Measurements from ENCODE around the gene SRCAP.

The SRCAP gene

DNA sequence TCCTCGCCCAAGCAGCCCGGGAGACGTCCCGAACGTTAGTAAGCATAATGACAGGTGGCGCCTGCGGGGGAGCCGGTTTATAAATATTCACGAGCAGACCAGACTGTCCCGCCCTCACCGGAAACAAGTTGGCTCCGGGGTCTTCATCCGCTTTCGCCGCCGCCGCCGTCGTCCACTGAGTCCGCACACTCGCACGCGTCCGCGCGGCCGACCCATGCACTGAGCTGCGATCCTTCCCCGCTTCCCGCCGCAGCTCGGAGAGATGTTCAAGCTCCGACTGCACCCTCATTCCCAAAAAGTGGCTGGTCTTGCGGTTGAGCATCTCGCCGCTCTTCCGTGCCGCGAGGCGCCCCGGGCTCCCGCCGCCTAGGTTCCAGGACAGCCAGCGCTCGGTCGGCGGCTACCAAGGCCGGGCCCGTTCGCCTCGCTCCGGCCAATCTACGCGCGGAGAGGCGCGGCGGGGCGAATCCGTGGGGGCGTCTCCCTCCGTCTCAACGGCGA is 62.5 kb downstream of the SRCAP start:
- H3K36me3 ChIP-seq (ENCODE audit: control insufficient read depth in 1 of 2, insufficient read depth in 2 of 2, low read length in 2 of 2), result peaks cover 32 to 46% of the 10 kb centered on the region in 2 donors
- no peaks in the 10 kb centered on the region for H3K9me3 ChIP-seq (ENCODE audit: control insufficient read depth in 1 of 2, low read length in 2 of 2)
- H3K4me3 ChIP-seq (ENCODE audit: low read depth in 1 of 2, low read length in 2 of 2), result peak overlapping the region; percentile 93 to 95
- H3K27me3 ChIP-seq (ENCODE audit: low read depth, low read length), result no peaks in the 10 kb centered on the region
- H3K4me1 ChIP-seq (ENCODE audit: control insufficient read depth in 1 of 2, insufficient read depth in 2 of 2, low read length in 2 of 2), result peaks cover 9 to 26% of the 10 kb centered on the region in 2 donors
- H3K27ac ChIP-seq (ENCODE audit: low read length), result no peak overlapping the region

DNA sequence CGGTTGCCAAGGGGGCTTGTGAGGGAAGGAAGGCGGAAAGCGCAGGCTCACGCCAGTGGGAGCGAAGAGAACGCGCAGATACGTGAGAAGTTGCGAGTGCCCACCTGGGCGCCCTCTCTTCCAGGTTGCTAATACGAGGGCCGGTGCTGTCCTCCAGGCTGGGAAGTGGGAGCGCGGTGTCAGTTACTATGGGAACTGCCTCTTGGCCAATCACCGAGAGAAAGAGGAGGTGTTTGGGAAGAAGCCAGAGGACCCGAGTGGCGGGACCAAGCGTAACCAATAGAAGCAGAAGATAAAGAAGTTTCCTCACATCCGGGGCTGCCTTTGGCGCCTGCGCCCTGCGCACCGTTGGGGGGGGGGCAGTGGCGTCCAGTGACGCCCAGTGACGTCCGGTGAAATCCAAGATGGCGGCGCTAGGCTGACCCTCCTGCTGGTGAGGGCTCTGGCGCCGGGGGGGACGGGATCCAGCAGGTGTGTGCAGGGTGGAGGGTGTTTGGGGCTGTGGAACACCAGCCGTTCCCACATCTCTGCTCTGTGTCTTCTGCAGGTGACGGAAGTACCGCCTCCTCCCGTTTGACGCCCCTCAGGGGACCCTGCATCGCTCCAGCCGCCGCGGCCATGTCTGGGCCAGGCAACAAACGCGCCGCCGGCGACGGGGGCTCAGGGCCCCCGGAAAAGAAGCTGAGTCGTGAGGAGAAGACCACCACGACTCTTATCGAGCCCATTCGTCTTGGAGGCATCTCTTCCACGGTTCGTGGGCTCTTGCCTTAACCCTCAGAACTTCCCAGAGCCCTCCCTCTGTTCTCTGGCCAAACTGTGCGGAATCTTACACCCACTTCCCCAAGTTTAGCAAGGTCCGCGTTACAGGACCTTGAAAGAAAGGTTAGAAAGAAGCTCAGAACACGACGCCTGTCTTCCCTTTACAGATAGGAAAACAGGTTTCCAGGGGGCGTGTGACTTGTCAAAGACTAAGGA is 63.2 kb downstream of the SRCAP start, which contains the start of the genes CFAP119 and RNF40:
Gene CFAP119, minus strand, starts transcription at position 135 of the 975 bp plus-strand sequence. CDS start 314 bp downstream, outside the sequence.
Gene RNF40, plus strand, starts transcription at position 395 of the 975 bp plus-strand sequence. Its CDS starts 224 bp downstream, at position 619.
- Histone ChIP-seq H3K27me3 (ENCODE audit: low read depth, low read length) (no peaks in the 10 kb centered on the region), H3K27ac (ENCODE audit: low read length) (peak within 1 kb of the TSS; percentile 92), H3K4me1 (ENCODE audit: control insufficient read depth in 1 of 2, insufficient read depth in 2 of 2, low read length in 2 of 2) (peaks cover 9 to 26% of the 10 kb centered on the region in 2 donors), H3K4me3 (ENCODE audit: low read depth in 1 of 2, low read length in 2 of 2) (peak within 1 kb of the TSS; percentile 93 to 95), H3K36me3 (ENCODE audit: control insufficient read depth in 1 of 2, insufficient read depth in 2 of 2, low read length in 2 of 2) (peaks cover 33 to 46% of the 10 kb centered on the region in 2 donors), H3K9me3 (ENCODE audit: control insufficient read depth in 1 of 2, low read length in 2 of 2) (no peaks in the 10 kb centered on the region)

DNA sequence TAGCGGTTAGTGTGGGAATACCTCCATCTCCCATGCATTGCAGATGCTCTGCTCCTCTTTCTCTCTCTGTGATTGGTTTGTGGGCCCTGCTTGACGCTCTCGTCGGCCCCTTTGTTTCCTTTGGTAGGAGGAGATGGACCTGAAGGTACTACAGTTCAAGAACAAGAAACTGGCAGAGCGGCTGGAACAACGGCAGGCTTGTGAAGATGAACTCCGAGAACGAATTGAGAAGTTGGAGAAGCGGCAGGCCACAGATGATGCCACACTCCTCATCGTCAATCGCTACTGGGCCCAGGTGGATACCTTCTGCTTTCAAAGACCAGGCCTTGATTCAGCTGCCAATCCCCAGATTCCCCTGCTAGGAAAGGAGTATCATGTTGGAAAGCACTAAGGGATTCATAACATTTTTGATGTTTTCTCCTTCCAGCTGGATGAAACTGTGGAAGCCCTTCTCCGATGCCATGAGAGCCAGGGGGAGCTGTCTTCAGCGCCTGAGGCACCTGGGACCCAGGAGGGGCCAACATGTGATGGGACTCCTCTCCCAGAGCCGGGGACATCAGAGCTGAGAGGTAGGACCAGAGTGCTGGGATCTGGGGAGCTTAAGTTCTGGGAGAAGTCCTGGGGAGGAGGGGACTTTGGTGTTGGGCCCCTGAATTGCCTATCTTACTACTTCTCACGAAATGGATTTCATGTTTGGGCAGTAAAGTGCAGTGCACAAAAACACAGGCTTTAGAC is 64.2 kb downstream of the SRCAP start:
- Histone ChIP-seq H3K4me1 (ENCODE audit: control insufficient read depth in 1 of 2, insufficient read depth in 2 of 2, low read length in 2 of 2) (peaks cover 9 to 26% of the 10 kb centered on the region in 2 donors), H3K27me3 (ENCODE audit: low read depth, low read length) (no peaks in the 10 kb centered on the region), H3K36me3 (ENCODE audit: control insufficient read depth in 1 of 2, insufficient read depth in 2 of 2, low read length in 2 of 2) (peaks cover 43 to 51% of the 10 kb centered on the region in 2 donors), H3K4me3 (ENCODE audit: low read depth in 1 of 2, low read length in 2 of 2) (peak overlapping the region; percentile 93 to 95), H3K27ac (ENCODE audit: low read length) (peak overlapping the region; percentile 92), H3K9me3 (ENCODE audit: control insufficient read depth in 1 of 2, low read length in 2 of 2) (no peaks in the 10 kb centered on the region)

DNA sequence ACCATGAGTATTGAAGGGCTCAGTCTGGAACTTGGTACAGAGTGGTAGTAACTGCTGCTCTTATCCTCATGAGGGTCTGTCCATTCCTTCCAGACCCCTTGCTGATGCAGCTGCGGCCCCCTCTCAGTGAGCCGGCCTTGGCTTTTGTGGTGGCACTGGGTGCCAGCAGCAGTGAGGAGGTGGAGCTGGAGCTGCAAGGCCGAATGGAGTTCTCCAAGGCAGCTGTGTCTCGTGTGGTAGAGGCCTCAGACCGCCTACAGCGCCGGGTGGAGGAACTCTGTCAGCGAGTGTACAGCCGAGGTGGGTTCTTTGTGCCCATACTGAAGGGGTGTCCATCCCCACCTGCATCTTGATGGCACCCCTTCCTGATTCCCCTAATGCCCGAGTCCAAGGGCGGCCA is 65.1 kb downstream of the SRCAP start:
- Histone ChIP-seq H3K4me1 (ENCODE audit: control insufficient read depth in 1 of 2, insufficient read depth in 2 of 2, low read length in 2 of 2) (peaks cover 9 to 26% of the 10 kb centered on the region in 2 donors), H3K27me3 (ENCODE audit: low read depth, low read length) (no peaks in the 10 kb centered on the region), H3K4me3 (ENCODE audit: low read depth in 1 of 2, low read length in 2 of 2) (no peak overlapping the region), H3K27ac (ENCODE audit: low read length) (no peak overlapping the region), H3K9me3 (ENCODE audit: control insufficient read depth in 1 of 2, low read length in 2 of 2) (no peaks in the 10 kb centered on the region), H3K36me3 (ENCODE audit: control insufficient read depth in 1 of 2, insufficient read depth in 2 of 2, low read length in 2 of 2) (peaks cover 52 to 61% of the 10 kb centered on the region in 2 donors)

DNA sequence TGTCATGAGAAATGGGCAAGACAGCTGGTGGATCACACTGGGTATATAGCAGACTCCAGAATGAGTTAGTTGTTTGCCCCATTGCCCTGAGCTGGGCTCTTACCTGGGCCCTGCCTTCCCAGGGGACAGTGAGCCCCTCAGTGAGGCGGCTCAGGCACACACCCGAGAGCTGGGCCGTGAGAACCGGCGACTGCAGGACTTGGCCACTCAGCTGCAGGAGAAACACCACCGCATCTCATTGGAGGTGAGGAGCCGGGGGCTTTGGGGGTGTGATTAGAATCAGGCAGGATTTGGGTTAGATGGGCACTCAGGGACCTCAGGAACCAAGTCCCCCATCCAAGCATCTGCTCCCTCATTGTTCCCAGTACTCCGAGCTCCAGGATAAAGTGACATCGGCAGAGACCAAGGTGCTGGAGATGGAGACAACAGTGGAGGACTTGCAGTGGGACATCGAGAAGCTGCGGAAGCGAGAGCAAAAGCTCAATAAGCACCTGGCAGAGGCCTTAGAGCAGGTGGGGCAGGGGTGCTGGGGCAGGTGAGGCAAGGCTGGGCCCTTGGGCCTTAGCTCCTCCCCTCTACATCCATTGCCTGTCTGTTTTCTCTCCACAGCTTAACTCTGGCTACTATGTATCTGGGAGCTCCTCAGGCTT is 66.0 kb downstream of the SRCAP start:
- Histone ChIP-seq H3K27ac (ENCODE audit: low read length) (no peak overlapping the region), H3K9me3 (ENCODE audit: control insufficient read depth in 1 of 2, low read length in 2 of 2) (no peaks in the 10 kb centered on the region), H3K27me3 (ENCODE audit: low read depth, low read length) (no peaks in the 10 kb centered on the region), H3K36me3 (ENCODE audit: control insufficient read depth in 1 of 2, insufficient read depth in 2 of 2, low read length in 2 of 2) (peaks cover 56 to 69% of the 10 kb centered on the region in 2 donors), H3K4me1 (ENCODE audit: control insufficient read depth in 1 of 2, insufficient read depth in 2 of 2, low read length in 2 of 2) (peaks cover 9 to 26% of the 10 kb centered on the region in 2 donors), H3K4me3 (ENCODE audit: low read depth in 1 of 2, low read length in 2 of 2) (no peak overlapping the region)

DNA sequence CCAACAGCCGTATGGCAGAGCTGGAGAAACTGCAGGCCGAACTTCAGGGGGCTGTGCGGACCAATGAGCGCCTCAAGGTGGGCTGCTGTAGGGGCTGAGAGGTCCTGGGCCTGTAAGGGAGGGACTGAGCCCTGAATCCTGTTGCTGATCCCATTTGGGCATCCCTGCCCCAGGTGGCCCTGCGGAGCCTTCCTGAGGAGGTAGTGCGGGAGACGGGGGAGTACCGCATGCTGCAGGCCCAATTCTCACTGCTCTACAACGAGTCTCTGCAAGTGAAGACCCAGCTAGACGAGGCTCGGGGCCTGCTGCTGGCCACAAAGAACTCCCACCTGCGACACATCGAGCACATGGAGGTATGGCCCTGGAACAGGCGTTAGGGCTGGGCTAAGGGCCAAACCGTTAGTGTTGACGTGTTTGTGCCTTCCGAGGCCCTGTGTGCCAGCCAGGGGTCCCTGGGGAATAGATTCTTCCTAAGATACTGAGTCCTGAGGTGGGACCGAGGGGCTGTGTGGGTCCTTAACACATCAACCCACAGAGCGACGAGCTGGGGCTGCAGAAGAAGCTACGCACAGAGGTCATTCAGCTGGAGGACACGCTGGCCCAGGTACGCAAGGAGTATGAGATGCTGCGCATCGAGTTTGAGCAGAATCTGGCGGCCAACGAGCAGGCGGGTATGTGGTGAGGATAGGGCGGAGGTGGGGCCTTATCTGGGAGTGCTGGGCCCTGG is 67.4 kb downstream of the SRCAP start:
- Histone ChIP-seq H3K27me3 (ENCODE audit: low read depth, low read length) (no peaks in the 10 kb centered on the region), H3K27ac (ENCODE audit: low read length) (no peak overlapping the region), H3K9me3 (ENCODE audit: control insufficient read depth in 1 of 2, low read length in 2 of 2) (no peaks in the 10 kb centered on the region), H3K4me3 (ENCODE audit: low read depth in 1 of 2, low read length in 2 of 2) (no peak overlapping the region), H3K4me1 (ENCODE audit: control insufficient read depth in 1 of 2, insufficient read depth in 2 of 2, low read length in 2 of 2) (peaks cover 9 to 20% of the 10 kb centered on the region in 2 donors), H3K36me3 (ENCODE audit: control insufficient read depth in 1 of 2, insufficient read depth in 2 of 2, low read length in 2 of 2) (peaks cover 60 to 82% of the 10 kb centered on the region in 2 donors)

DNA sequence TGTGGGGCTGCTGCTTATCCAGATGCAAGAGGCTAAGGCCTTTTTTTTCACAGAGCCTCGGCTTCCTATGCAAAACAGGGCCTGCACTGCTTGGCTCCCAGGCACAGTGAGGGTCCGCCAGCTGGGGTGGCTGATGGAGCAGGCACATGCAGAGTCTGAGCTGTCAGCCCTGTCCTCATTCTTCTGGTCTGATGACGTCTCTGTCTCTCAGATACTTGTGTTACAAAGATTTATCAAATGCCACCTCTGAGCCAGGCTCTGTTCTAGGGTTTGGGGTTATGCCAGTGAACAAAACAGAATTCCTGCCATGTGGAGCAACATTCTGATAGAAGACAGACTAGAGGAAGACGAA is 67.9 kb downstream of the SRCAP start:
- Histone ChIP-seq H3K36me3 (ENCODE audit: control insufficient read depth in 1 of 2, insufficient read depth in 2 of 2, low read length in 2 of 2) (peaks cover 64 to 87% of the 10 kb centered on the region in 2 donors), H3K27me3 (ENCODE audit: low read depth, low read length) (no peaks in the 10 kb centered on the region), H3K27ac (ENCODE audit: low read length) (no peak overlapping the region), H3K4me3 (ENCODE audit: low read depth in 1 of 2, low read length in 2 of 2) (no peak overlapping the region), H3K9me3 (ENCODE audit: control insufficient read depth in 1 of 2, low read length in 2 of 2) (no peaks in the 10 kb centered on the region), H3K4me1 (ENCODE audit: control insufficient read depth in 1 of 2, insufficient read depth in 2 of 2, low read length in 2 of 2) (peaks cover 9 to 20% of the 10 kb centered on the region in 2 donors)

DNA sequence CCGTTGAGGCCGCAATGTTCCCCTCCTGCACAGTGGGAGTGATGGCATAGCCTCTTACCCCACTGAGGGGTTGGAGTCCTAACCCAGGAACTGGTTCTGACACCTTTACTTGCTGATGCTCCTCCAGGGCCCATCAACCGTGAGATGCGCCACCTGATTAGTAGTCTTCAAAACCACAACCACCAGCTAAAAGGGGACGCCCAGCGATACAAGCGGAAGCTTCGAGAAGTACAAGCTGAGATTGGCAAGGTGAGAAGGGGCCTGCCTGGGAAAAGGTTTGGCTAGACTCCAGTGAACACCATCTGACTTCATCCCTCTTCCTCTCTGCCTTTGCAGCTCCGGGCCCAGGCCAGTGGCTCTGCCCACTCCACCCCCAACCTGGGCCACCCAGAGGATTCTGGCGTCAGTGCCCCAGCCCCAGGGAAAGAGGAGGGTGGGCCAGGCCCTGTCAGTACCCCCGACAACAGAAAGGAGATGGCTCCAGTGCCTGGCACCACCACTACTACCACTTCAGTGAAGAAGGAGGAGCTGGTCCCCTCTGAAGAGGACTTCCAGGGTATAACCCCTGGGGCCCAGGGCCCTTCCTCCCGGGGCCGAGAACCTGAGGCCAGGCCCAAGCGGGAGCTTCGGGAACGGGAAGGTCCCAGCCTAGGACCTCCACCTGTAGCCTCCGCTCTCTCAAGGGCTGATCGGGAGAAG is 68.9 kb downstream of the SRCAP start:
- Histone ChIP-seq H3K4me1 (ENCODE audit: control insufficient read depth in 1 of 2, insufficient read depth in 2 of 2, low read length in 2 of 2) (peaks cover 5 to 15% of the 10 kb centered on the region in 2 donors), H3K36me3 (ENCODE audit: control insufficient read depth in 1 of 2, insufficient read depth in 2 of 2, low read length in 2 of 2) (peaks cover 72 to 97% of the 10 kb centered on the region in 2 donors), H3K27ac (ENCODE audit: low read length) (no peak overlapping the region), H3K9me3 (ENCODE audit: control insufficient read depth in 1 of 2, low read length in 2 of 2) (no peaks in the 10 kb centered on the region), H3K4me3 (ENCODE audit: low read depth in 1 of 2, low read length in 2 of 2) (no peak overlapping the region), H3K27me3 (ENCODE audit: low read depth, low read length) (no peaks in the 10 kb centered on the region)

DNA sequence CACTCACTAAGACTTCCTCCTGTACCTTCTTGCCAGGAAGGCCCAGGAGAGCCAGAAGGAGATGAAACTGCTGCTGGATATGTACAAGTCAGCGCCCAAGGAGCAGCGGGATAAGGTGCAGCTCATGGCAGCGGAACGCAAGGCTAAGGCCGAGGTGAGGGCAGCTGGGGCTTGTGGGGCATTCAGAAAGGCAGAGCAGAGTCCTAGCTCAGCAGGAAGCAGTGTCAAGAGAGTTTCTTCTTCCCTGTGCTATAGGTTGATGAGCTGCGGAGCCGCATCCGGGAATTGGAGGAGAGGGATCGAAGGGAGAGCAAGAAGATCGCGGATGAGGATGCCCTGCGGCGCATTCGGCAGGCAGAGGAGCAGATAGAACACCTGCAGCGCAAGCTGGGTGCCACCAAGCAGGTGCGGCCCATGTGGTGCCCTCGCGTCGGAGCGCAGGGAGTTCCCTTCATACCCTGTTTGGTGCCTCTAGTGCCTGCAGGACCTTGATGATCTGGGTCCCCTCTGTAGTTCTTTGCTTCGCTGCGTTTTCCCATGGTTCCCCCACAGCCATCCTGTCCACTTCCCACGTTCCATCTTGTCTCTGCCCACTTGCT is 69.7 kb downstream of the SRCAP start:
- H3K27ac ChIP-seq (ENCODE audit: low read length), result no peak overlapping the region
- no peaks in the 10 kb centered on the region for H3K27me3 ChIP-seq (ENCODE audit: low read depth, low read length)
- peaks cover 0 to 7% of the 10 kb centered on the region in 2 donors for H3K4me1 ChIP-seq (ENCODE audit: control insufficient read depth in 1 of 2, insufficient read depth in 2 of 2, low read length in 2 of 2)
- no peak overlapping the region for H3K4me3 ChIP-seq (ENCODE audit: low read depth in 1 of 2, low read length in 2 of 2)
- no peaks in the 10 kb centered on the region for H3K9me3 ChIP-seq (ENCODE audit: control insufficient read depth in 1 of 2, low read length in 2 of 2)
- peaks cover 77 to 97% of the 10 kb centered on the region in 2 donors for H3K36me3 ChIP-seq (ENCODE audit: control insufficient read depth in 1 of 2, insufficient read depth in 2 of 2, low read length in 2 of 2)

Measured in muscle layer of duodenum (tissue), 2 donors.